GM10266 (cell line): Measurements from ENCODE around the gene GJC2.

ENCODE experiments used
- DNase-seq: peaks from one replicate; pipeline ENCODE4 v3.0.0; 2012; ENCODE audit errors: extremely low spot score
- TF ChIP-seq, protein P1 (sequence below): IDR thresholded peaks from 2 replicates; pipeline ENCODE4 v1.5.1; 2012; ENCODE audit warnings: mild to moderate bottlenecking, low read depth; ENCODE audit not compliant: control insufficient read depth, insufficient read depth; ENCODE audit errors: missing control alignments

Gene GJC2

GRCh38 chr1:228159008-228159665 is 9.4 kb downstream of the GJC2 start:
- TF ChIP-seq, protein P1, sequence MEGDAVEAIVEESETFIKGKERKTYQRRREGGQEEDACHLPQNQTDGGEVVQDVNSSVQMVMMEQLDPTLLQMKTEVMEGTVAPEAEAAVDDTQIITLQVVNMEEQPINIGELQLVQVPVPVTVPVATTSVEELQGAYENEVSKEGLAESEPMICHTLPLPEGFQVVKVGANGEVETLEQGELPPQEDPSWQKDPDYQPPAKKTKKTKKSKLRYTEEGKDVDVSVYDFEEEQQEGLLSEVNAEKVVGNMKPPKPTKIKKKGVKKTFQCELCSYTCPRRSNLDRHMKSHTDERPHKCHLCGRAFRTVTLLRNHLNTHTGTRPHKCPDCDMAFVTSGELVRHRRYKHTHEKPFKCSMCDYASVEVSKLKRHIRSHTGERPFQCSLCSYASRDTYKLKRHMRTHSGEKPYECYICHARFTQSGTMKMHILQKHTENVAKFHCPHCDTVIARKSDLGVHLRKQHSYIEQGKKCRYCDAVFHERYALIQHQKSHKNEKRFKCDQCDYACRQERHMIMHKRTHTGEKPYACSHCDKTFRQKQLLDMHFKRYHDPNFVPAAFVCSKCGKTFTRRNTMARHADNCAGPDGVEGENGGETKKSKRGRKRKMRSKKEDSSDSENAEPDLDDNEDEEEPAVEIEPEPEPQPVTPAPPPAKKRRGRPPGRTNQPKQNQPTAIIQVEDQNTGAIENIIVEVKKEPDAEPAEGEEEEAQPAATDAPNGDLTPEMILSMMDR: no peak
- DNase-seq: no peak

- no peak for DNase-seq
- TF ChIP-seq, protein P1: no peak
These were observed 10.6 kb downstream of the GJC2 start for GRCh38 chr1:228160201-228160761.

DNA sequence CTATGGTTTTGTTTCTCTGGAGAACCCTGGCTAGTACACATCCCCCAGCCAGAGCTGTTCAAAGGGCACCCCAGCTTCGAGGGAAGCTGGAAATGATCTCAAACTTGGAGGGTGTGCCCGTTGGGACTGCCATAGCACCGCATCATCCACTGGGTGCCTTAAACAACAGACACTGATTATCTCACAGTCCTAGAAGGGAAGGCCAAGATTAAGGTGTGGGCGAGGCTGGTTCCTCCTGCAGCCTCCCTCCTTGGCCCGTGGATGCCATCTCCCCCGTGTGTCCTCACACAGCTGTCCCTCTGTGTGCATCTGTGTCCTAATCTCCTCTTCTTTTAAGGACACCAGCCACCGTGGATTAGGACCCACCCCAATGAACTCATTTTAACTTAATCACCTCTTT is 11.6 kb downstream of the GJC2 start:
- TF ChIP-seq, protein P1: no peak
- no peak for DNase-seq

DNA sequence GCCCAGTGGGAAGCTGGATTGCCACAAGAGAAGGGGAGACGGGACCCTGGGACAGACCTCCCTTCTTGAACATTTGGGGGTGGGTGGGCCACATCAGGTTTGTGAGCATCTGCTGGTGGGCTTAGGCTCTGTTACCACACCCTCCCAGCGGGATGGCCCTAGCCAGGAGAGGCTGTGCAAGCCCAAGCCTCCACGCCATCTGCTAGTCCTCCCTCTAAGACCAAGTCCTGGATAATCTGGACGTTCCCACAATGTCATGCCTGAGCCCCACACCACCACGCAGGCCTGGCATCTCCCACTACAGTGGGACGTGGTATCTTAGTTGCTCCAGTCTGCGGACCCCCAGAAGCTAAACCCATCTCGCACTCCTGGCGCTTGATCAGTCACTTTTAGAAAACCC is 12.1 kb downstream of the GJC2 start:
- TF ChIP-seq, protein P1: no peak
- DNase-seq: no peak

- TF ChIP-seq, protein P1: no peak
- no peak for DNase-seq
These were observed 12.7 kb downstream of the GJC2 start for GRCh38 chr1:228162286-228163006.

GRCh38 chr1:228163007-228163753 is 13.4 kb downstream of the GJC2 start:
- DNase-seq: no peak
- TF ChIP-seq, protein P1: no peak
